ENCODE results near the gene ST6GALNAC3. TPM values are rescaled to one million over a fixed set of nuclear protein-coding genes. Genes with fewer than 3 reads are reported as not detected.
"Not testable (repeated sequence)": the region's sequence is repeated elsewhere in the genome, so short reads cannot be mapped to it uniquely, and the experiment has no call there.

The ST6GALNAC3 gene
- total RNA-seq, 2 experiments from 2014 or later, result 0.21 to 0.44 TPM

DNA sequence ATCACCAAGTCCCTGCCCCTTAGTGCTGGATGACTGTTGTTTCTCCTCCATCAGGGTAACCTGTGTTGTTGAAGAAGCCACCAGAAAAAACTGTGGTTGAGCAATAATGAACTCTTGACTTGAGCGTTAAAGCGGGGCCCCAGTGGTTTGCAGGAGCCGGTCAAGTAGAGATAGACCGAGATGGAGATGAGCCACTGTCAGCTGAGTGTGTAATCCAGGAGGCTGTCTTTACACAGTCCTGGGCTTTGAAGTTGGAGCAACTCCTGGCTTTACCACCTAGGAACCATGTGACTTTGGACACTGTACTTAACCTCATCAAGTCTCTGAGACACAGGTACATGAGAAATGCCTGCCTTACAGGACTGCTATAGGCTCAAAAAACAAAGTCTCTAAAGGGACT, 158.1 kb downstream of the ST6GALNAC3 start:
- ChIA-PET CTCF (no interaction called here), POLR2A (no interaction called here)

DNA sequence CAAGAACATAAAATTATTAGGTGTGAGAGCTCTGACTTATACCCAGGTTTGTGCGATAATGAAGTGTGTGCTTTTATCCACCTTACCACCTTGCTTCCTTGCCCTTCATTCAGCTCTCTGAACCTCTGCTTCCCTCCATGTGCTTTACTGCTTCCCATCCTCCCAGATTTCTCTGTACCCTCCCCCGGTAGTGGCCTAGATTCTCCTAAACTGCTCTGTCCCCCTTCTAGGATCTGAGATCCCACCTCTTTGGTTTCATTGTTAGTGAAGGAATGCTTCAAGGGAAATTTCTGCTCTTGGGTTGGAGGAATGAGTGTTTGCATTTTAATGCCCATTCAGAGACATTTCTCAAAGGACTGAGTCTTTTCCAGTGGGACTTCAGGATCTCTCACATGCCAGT, 159.5 kb downstream of the ST6GALNAC3 start:
- CTCF ChIA-PET, result no interaction called here
- POLR2A ChIA-PET, result no interaction called here

DNA sequence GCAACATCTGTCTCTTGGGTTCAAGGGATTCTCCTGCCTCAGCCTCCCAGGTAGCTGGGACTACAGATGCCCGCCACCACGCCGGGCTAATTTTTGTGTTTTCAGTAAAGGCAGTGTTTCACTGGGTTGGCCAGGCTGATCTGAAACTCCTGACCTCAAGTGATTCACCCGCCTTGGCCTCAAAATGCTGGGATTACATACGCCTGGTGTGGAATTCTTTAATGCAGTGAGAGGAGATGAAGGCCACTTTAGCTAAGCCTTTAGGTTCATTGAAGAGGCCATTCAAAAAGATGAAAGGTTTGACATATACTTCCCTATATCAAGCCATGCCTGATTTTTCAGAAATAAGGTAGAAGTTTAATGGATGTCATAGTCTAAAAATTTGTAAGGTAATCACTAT, 162.7 kb downstream of the ST6GALNAC3 start:
- ChIA-PET POLR2A (no interaction called here), CTCF (no interaction called here)

DNA sequence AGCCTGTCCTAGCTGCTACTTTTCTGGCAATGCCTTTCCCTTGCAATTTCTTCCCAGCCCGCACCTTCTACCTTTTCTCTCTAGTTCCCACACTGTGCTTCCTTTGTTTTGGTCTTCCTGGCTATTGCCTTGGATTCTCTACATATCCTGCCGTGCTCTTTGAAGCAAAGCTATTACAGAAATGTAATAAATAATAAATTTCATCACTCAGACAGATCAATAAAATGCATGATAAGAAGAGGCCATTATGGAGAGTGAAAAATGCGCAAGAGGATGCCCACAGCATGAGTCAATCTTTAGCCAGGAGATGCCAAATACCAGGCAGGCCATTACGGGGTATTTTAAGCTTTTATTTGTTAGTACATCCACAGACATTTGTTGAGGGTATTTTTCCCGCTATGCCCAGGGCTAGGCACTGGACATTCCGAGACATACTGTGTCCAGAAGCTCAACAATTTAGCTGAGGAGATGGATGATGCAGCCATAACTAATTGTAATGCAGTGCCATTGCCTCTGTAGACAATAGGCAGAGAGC, 163.6 kb downstream of the ST6GALNAC3 start:
- CTCF ChIA-PET, result no interaction called here
- POLR2A ChIA-PET, result no interaction called here

DNA sequence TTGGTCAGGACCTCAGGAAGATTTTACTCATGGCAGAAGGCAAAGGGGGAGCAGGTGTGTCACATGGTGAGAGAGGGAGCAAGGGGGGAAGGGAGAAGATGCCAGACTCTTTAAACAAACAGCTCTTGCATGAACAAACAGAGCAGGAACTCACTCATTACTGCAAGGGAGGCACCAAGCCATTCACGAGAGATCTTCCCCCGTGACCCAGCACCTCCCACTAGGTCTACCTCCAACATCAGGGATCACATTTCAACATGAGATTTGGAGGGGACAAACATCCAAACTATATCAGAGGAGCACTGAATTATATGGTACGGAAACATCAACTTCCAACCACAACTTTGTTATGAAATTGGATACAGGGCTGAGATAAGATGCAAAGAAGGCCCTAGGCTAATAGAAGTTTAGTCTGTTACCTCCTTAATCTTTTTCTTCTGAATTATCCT, 164.9 kb downstream of the ST6GALNAC3 start:
- POLR2A ChIA-PET, result no interaction called here
- CTCF ChIA-PET, result no interaction called here

DNA sequence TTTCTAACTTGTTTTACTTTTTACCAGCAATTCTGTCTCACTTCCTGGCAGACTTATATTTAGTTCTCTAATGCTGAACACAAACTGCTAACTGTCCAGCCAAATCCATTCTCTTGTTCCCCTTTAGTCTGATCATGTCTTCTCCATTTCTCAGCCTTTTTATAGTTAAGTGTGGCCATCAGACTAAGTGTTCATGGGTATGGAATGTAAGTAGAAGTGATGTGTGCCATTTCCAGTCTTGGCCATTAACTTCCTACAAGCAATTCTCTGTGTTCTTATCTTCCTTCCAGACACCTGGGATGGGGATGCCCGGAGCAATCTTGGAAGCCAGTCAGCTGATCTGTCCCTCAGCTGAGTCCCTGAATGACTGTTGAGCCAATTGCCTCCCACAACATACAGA, 165.8 kb downstream of the ST6GALNAC3 start:
- POLR2A ChIA-PET, result no interaction called here
- CTCF ChIA-PET, result no interaction called here

DNA sequence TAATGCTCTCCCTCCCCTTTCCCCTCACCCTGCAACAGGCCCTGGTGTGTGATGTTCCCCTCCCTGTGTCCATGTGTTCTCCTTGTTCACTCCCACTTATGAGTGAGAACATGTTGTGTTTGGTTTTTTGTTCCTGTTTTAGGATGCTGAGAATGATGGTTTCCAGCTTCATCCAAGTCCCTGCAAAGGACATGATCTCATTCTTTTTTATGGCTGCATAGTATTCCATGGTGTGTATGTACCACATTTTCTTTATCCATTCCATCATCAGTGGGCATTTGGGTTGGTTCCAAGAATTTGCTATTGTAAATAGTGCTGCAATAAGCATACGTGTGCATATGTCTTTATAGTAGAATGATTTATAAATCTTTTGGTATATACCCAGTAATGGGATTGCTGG, 168.0 kb downstream of the ST6GALNAC3 start:
- POLR2A ChIA-PET, CTCF ChIA-PET: not testable (repeated sequence)

DNA sequence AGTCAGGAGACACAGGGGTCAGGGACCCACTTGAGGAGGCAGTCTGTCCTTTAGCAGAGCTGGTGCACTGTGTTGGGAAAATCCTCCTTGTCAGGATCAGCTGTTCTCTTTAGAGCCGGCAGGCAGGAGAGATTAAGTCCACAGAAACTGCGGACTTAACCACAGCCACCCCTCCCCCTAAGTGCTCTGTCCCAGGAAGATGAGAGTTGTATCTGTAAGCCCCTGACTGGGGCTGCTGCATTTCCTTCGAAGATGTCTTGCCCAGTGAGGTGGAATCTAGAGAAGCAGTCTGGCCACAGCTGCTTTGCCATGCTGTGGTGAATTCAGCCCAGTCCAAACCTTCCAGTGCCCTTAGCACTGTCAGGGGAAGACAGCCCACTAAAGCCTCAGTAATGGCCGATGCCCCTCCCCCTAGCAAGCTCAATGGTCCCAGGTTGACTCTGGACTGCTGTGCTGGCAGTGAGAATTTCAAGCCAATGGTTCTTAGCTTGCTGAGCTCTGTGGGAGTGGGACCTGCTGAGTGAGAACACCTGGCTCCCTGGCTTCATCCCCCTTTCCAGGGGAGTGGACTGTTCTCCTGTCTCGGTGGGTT, 172.8 kb downstream of the ST6GALNAC3 start:
- CTCF ChIA-PET, result no interaction called here
- POLR2A ChIA-PET, result no interaction called here

DNA sequence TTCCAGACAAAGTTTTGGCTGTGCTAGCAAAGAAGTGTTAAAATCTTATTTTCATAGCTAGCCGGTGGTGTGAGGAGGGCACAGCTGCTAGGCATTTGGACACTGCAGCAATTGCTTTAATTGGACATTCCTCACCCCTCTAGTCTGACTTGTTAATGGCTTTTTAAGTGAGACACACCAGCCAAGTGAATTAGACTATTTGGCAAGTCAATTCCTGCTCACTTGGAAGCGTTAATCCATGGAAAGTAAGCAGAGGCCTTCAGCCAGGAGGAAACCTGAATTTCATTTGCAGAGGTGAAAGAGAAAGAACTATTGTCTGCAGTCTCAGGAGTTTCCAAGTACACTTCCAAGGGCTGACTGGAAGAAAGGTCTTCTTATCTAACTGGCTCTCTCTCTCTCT, 175.7 kb downstream of the ST6GALNAC3 start:
- ChIA-PET CTCF (no interaction called here), POLR2A (no interaction called here)

DNA sequence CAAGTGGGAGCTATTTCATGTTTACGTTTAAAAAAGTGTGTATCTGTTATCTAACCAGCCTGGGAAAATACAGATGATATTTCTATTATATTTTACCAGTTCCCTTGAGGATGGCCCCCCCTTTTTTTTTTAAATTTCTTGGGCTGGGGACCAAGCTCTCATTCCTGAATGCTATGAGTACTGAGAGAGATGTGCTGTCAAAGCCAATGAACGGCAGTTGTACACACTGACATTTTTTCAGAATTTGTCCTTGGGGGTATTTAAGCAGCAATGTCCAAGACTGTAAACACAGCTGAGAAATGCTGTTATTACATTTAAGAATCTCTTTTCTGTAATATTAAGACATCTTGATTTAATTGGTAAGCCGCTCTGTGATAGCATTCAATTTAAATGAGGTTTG, 177.9 kb downstream of the ST6GALNAC3 start:
- ChIA-PET POLR2A (no interaction called here), CTCF (no interaction called here)

DNA sequence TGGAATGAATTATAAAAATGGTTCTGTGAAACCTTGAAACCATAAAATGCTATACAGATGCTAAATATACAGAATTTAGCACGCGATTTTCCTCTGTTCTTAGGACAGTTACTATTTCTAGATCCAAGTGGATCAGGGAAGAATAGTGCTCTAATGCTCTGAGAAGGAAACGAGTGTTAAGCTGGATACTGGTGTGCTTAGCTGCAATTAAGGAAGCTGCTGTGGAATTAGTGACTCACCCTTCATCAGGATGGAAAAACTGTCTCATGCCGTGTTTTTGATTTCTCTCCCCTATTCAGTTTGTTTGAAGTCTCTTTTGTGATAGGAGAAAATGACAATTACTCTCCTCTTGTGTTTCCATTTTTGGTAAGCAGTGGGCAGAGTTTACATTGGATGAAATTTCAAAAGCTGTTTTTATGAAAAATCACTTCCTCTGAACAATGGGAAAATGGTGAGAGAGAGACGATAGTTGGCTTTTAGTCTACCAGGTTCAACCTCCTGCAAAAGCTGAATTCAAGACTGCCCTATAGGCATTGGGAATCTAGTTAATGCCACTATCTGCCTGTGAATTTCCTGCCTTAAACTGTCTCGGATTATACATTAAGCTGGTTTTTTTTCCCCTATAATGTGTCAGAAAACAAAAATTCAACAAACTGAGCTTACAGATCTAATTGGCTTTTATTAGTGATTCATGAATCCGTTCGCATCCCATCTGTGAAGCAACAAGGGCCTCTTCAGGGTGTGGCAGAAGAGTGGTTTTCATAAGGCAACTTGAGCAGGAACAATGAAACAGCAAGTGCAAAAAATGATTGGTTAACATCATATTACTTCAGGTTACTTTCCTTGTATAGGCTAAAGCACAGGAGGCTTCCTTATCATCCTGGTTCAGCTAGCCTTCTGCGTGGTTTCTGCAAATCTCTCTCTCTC, 179.8 kb downstream of the ST6GALNAC3 start:
- POLR2A ChIA-PET, result no interaction called here
- CTCF ChIA-PET, result no interaction called here

DNA sequence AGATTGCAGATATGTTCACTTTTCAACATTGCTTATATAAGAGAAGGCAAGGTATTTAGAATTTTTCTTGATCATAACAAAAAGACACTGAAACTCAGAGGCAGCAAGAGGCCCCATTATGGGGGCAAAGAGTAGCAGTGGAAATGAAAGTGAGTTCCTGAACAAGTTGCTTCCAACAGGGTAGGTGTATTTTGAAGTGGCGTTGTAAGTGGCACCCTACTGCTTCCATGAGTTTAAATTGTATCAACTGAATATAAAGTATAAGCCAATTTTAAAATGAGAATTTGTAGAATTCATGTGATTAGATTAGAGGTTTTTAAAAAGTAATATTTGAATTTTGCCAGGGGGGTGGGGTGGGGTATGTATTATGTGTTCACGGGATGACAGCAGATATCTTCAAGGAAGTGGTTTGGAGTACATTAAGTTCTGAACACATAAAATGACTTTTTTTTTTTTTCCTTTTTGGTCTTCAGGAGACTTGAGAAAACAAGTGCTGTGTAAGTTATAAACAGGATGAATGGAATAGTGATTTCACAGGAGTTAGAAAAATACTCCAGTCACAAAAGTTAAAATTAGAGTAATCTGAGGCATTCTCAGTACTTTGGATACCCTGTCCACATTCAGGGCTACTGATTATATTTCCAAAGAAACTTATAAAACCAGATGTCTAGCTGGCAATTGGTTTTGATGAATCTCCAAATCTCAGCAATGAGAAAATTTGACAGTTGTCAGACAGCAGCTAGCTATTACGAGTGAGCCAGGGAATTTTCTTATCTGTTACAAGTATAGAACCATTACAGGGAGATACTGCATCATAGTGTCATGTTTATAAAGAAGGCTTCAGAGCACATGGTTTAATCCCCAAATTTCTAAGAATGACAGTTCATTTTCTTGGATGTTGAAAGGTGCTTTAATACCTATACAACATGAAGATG, 182.0 kb downstream of the ST6GALNAC3 start:
- ChIA-PET CTCF (no interaction called here), POLR2A (no interaction called here)

DNA sequence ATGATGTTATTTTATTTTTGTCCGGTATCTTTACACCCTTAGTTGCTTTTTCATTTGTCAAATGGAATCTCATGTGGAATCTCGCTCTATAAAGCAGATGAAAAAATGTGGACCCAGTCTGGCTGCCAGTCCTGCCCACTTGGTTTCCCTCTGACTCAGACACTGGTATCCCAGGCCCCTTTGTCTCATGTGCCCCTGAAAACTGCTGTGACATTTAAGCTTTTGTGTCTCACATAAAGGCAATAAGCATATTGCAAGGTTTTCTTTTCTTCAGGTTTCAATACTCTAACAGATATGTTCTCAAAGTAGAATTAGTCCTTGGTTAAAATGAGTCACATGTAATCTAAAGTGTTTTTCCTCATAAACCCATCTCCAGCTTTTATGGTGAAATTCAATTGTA, 183.3 kb downstream of the ST6GALNAC3 start:
- CTCF ChIA-PET, result no interaction called here
- POLR2A ChIA-PET, result no interaction called here

DNA sequence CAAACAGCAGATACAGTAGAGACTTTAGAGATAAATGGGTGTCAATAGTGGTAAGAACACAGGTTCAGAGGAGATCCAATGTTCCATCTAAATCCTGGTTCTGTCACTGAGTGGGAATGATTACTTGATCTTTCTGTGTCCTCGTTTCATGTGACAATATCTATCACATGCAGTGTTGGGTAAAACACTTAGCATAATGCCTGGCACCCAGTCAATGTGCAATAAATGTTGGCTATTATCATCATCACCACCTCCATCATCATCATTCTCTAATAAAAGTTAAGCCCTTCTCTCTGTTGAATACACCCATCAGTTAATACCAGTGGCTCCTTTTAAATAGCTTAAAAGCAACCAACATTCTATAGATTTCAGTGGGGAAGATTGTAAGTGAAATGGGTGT, 184.7 kb downstream of the ST6GALNAC3 start:
- ChIA-PET CTCF (no interaction called here), POLR2A (no interaction called here)

DNA sequence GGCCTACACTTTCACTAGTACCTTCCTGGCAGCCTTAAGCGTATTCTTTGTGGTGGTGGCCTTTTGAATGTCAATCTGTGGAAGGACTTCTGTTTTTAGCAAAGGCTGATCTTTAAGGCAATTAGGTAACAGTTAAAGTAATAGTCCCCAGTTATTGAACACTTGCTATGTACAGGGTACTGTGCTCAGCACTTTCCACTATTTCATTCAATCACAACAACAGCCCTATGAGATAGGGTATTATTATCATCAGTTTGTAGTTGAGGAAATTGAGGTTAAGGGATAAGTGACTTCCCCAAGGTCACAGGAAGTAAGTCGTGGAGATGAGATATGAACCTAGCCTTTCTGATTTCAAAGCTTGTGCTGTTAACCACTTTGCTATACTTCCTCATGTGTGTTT, 185.7 kb downstream of the ST6GALNAC3 start:
- CTCF ChIA-PET, result interaction anchor here (0.7 kb wide), 1 partner anchor 43 kb away, joined by 5 read pairs; no protein-coding TSS in a partner anchor
- POLR2A ChIA-PET, result no interaction called here

DNA sequence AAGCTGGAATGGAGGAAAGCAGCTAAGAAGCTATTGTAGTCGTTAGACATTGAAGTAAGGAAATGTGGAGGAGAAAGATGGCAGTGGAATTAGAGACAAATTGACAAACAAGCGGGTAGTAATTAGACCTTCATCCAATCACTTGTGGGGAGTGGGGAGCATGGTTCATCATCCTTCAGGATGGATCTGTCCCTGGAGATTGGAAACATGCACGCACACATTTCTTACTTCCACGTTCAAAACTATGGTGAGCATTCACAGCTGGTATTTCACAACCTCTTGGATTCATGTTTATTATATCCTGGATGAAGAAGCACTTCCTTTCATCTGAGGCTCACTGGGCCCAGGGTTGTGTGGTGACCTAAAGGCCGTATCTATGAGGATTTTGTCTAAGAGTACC, 188.1 kb downstream of the ST6GALNAC3 start:
- ChIA-PET CTCF (no interaction called here), POLR2A (no interaction called here)

DNA sequence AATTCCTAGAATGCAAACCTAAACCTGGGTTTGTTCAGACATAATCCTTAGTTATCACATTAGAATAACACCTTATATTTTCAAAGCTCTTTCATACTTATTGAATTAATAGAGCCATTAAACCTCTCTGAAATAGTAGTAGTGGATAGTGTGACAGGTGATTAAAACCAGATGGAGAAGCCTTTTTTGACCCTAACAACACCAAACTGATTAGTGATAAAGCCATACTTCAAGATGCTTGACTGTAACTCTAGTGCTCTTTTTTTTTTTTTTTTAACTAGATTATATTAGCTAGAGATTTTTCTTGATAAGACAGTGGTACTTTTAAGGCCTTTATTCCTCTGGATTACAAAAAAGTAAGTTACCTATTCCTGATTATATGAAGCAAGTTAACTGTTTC, 190.1 kb downstream of the ST6GALNAC3 start:
- ChIA-PET POLR2A (no interaction called here), CTCF (no interaction called here)

DNA sequence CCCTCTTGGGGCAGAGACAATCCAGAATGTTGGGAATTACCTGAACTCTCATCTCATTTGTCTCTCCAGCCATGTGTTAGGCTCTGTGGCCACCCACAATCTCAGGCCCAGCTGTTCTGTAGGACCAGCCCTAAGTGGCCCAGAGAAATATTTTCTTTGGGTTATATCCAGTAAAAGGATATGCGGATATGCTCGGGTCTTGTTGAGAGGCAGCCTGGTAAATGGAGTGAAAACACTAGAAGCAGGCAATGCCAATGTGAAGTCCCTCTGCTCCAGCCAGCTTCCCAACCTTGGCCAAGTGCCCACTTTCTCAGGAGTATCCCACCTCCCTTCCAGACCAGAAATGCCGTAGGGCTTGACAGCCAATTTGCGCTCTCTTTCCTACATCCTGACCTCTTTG, 192.2 kb downstream of the ST6GALNAC3 start:
- POLR2A ChIA-PET, result no interaction called here
- CTCF ChIA-PET, result no interaction called here

DNA sequence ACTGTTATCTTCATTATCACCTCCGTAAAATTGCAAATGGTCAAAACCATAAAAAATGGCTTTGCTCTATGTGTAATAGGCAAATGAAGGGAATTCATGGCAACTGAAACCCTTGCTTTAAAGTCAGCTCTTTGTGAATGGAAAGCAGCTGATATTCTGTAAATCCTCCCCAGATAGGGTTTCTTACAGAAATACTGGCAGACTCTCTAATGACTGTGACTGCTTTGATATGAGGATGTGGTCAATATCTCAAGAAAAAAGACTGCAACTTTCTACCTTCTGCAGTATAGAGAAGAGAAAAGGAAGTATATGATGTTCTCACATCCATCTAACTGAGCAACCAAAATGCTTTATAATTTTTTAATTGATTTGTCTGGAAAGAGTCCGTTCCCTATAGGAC, 193.1 kb downstream of the ST6GALNAC3 start:
- POLR2A ChIA-PET, result no interaction called here
- CTCF ChIA-PET, result no interaction called here

DNA sequence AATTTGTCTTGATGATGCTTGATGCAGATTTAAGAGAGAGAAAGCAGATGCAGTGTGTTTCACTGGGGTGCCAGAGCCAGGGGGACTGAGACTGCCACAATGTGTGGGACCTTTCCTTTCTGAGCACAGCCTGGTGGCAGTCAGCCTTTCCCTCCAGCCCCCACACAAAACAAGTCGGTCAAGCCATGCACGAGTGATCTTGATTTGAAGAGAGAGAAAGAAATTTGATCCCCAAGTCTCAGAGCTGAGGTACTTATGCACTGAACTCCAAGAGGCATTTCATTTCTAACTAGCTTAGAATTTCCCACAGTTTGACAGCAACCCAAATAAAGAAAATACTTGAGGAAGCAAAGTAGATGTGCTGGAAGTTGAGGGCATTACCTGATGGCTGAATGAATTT, 193.8 kb downstream of the ST6GALNAC3 start:
- CTCF ChIA-PET, result no interaction called here

More for the DNA sequence above, 193.8 kb downstream of the ST6GALNAC3 start:
- POLR2A ChIA-PET, result no interaction called here
